NCI-H2107 treated with DMSO at 0.1 percent for 48 hours (cell line): ENCODE measurements around the gene ARHGAP26.

Experiments
- DNase-seq: peaks from one replicate; lab custom pipeline; 2025; ENCODE audit not compliant: unreplicated experiment; lab: John Stamatoyannopoulos, UW

The ARHGAP26 gene

GRCh38 chr5:143173139-143173889 lies 403.1 kb downstream of the ARHGAP26 start:
- DNase-seq = no peak

- no peak for DNase-seq
Observed at GRCh38 chr5:143174714-143175398, 404.7 kb downstream of the ARHGAP26 start.

DNA sequence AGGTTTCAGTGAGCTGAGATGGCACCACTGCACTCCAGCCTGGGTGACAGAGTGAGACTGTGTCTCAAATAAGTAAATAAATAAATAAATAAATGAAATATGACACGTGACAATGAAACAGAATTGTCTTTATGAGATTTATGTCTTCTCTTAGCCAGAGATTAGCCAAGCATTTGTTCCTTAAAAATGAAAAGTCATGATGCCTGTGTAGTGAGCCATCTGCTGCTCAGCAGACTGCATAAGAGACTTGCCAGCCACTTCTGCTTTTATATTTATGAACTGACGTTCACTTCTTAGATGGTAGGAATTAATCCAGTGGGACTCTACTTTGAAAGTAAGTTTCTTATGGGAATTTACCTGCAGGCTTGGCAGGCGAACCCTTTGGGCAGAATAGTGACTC lies 405.9 kb downstream of the ARHGAP26 start:
- no peak for DNase-seq

GRCh38 chr5:143177263-143177983 lies 407.2 kb downstream of the ARHGAP26 start:
- peak; percentile 86 for DNase-seq

- DNase-seq = no peak
Observed at GRCh38 chr5:143179126-143179740, 409.1 kb downstream of the ARHGAP26 start.

GRCh38 chr5:143180751-143181150 lies 410.6 kb downstream of the ARHGAP26 start:
- DNase-seq = no peak

DNA sequence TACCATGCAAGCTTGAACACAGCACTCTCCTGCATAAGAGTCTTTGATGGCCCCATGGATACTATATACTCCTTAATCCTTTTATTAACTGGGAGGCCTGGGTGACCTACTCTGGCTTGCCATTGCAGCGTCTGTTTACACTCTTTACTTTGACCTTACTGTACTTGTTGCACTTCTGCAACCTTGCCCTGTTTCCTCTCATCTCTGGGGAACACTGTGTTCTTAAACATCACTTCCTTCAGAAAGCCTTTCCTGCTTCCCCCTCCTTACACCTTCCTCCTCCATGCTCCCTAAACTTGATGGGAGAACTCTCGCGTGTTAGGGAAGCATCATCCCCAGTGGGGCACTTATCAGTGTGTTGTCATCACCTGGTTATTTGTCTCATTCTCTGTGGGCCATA lies 411.0 kb downstream of the ARHGAP26 start:
- DNase-seq = no peak

- no peak for DNase-seq
Observed at GRCh38 chr5:143182106-143182505, 411.9 kb downstream of the ARHGAP26 start.

GRCh38 chr5:143182901-143183820 lies 413.0 kb downstream of the ARHGAP26 start:
- DNase-seq = no peak

- DNase-seq = no peak
Observed at GRCh38 chr5:143183989-143184388, 413.8 kb downstream of the ARHGAP26 start.

GRCh38 chr5:143186623-143187022 lies 416.4 kb downstream of the ARHGAP26 start:
- DNase-seq = no peak

DNA sequence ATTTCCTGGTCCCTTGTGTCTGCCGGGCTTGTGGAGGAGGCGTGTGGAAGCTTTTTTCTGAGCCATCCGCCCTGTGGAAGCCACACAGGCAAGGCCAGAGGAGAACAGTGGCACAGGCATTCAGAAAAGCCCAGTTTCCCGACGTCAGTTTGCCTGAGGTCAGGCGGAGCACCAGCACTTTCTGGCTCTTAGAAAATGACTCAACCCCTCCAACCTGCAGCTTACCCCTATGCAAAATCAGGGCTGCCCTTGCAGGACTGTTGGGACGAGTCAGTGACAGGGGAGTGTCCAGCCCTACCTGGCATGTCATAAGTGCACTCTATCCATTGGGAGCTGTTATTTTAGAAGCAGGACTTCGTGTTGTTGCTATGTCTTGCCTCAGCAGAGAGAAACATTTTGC lies 417.3 kb downstream of the ARHGAP26 start:
- no peak for DNase-seq

- DNase-seq = no peak
Observed at GRCh38 chr5:143188083-143188482, 417.9 kb downstream of the ARHGAP26 start.

- no peak for DNase-seq
Observed at GRCh38 chr5:143188692-143189091, 418.5 kb downstream of the ARHGAP26 start.

DNA sequence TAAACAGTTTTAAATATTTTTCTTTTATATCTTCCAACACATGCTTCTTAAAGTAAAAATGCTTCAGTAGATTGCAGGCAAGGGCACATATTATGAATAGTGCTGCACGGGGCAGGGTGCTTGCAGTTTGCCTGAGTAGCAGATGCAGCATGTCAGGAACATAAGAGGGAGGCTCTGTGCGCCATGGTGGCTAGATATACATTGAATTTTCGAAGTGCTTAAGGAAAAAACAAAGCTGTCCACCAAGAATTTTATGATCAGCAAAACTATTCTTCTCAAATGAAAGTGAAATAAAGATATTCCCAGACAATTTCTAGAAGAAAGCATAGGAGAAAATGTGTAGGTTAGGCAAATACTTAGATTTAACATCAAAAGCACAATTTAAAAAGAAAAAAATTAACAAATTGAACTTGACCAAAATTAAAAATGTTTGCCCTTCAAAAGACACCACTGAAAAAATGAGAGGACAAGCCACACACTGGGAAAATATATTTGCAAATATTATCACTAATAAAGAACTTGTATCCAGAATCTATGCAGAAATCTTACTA lies 420.2 kb downstream of the ARHGAP26 start:
- DNase-seq = no peak

- no peak for DNase-seq
Observed at GRCh38 chr5:143191720-143192119, 421.5 kb downstream of the ARHGAP26 start.

GRCh38 chr5:143192191-143192900 lies 422.2 kb downstream of the ARHGAP26 start:
- no peak for DNase-seq

DNA sequence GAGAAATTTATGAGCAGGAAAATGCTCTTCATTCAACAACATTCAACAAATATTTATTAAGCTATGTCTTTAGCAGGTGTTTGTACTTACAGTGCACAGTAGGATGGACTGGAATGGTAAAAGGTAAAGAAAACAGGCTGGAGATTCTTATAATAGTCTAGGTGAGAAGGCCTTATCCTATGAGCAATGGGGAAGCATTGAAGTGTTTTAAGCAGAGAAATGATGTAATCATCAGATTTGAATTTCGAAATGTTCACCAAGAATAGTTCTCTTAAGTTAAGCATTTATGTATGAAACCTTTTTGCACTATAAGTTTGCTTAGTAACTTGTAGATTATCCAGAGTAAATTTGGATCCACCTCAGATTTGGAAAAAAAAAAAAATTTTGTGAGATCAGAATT lies 424.0 kb downstream of the ARHGAP26 start:
- no peak for DNase-seq

- DNase-seq = no peak
Observed at GRCh38 chr5:143194713-143195112, 424.5 kb downstream of the ARHGAP26 start.

DNA sequence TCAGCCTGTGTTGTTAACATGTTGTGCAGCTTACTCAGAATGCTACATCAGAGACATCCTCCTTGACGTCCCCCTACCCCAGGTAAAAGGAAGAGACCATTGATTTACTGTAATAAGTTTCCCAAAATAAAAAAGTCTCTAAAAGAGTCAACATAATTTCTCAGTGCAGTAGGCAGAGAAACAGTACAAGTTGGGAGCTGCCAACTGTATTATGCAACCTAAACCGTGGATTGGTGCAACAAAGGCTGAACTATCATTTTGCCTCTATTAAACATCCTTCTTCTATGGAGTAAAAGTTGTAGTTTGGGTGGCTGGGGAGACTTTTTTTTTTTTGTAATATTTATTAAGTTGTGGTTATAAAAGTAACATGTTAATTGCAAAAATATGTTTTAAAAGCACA lies 425.3 kb downstream of the ARHGAP26 start:
- no peak for DNase-seq
